K562 (cell line): ENCODE results near the gene AQP9. TPM values are rescaled to one million over a fixed set of nuclear protein-coding genes. Genes with fewer than 3 reads are reported as not detected.
A peak's percentile ranks its signal among the peaks of the same experiment; 100 is the strongest.

Source experiments
- ATF1 ChIP-seq, 2 experiments: fragments of 450-650 bp in 1 of 2; IDR thresholded peaks; 2 replicates each; pipeline ENCODE4 v1.6.1; 2016; ENCODE audit warnings: missing compliant biosample characterization in 1 of 2, missing genetic modification characterization in 1 of 2
- CHD4 ChIP-seq: fragments of 200-600 bp; sonication (generic); IDR thresholded peaks from 3 replicates; pipeline ENCODE4 v1.6.1; 2012; ENCODE audit warnings: low read depth, mild to moderate bottlenecking, mixed read lengths, low read length, inconsistent platforms; ENCODE audit not compliant: insufficient read depth, insufficient replicate concordance, poor library complexity, severe bottlenecking
- EP400 ChIP-seq: fragments of 450-650 bp; IDR thresholded peaks from 2 replicates; pipeline ENCODE4 v1.6.1; 2017; ENCODE audit warnings: antibody characterized with exemption, mild to moderate bottlenecking, moderate library complexity
- GATAD2B ChIP-seq: fragments of 450-650 bp; IDR thresholded peaks from 2 replicates; pipeline ENCODE4 v1.6.1; 2017; ENCODE audit warnings: mild to moderate bottlenecking, borderline replicate concordance
- HDAC6 ChIP-seq: IDR thresholded peaks from 2 replicates; pipeline ENCODE4 v1.6.1; 2012; ENCODE audit warnings: low read depth, mild to moderate bottlenecking, control low read depth, inconsistent platforms, low read length, moderate library complexity
- HINFP ChIP-seq: fragments of 450-650 bp; conservative IDR thresholded peaks from 2 replicates; pipeline ENCODE4 v1.6.1; 2016; ENCODE audit warnings: missing genetic modification characterization, low read depth, mild to moderate bottlenecking, control low read depth, missing compliant biosample characterization
- HOMEZ ChIP-seq: fragments of 250-450 bp; sonication (Bioruptor Pico); IDR thresholded peaks from 2 replicates; pipeline ENCODE4 v1.4.0; 2020; ENCODE audit warnings: mild to moderate bottlenecking, moderate library complexity
- ID3 ChIP-seq, 2 experiments: fragments of 250-450 bp in 1 of 2; fragments of 450-650 bp in 1 of 2; sonication (Bioruptor Pico) in 1 of 2; IDR thresholded peaks; 2 replicates each; pipeline versions ENCODE4 v1.6.1 to v1.8.0; 2016 to 2021; ENCODE audit warnings: mild to moderate bottlenecking in 2 of 2, moderate library complexity in 2 of 2, missing compliant biosample characterization in 1 of 2, missing genetic modification characterization in 1 of 2
- JUND ChIP-seq, 2 experiments: IDR thresholded peaks; 2 replicates in 1 of 2; 3 replicates in 1 of 2; pipeline ENCODE4 v1.6.1; 2011; ENCODE audit warnings: borderline replicate concordance in 2 of 2, low read depth in 2 of 2, low read length in 2 of 2, improper control_type of control experiment in 1 of 2, missing biosample characterization in 1 of 2, missing genetic modification characterization in 1 of 2, missing genetic modification reagents in 1 of 2
- L3MBTL2 ChIP-seq: fragments of 450-650 bp; IDR thresholded peaks from 2 replicates; pipeline ENCODE4 v1.6.1; 2016; ENCODE audit warnings: mild to moderate bottlenecking, moderate library complexity
- LEF1 ChIP-seq: fragments of 450-650 bp; IDR thresholded peaks from 2 replicates; pipeline ENCODE4 v1.6.1; 2016; ENCODE audit warnings: mild to moderate bottlenecking
- NFE2 ChIP-seq: IDR thresholded peaks from 2 replicates; pipeline ENCODE4 v1.6.1; 2014; ENCODE audit warnings: antibody characterized with exemption, low read depth
- NONO ChIP-seq, 2 experiments: fragments of 200-400 bp in 1 of 2; fragments of 450-650 bp in 1 of 2; formaldehyde crosslinking in 1 of 2; IDR thresholded peaks; 2 replicates each; pipeline ENCODE4 v1.6.1; 2017; ENCODE audit warnings: low read depth in 2 of 2, mild to moderate bottlenecking in 2 of 2, moderate library complexity in 2 of 2, low read length in 1 of 2
- PHF8 ChIP-seq: fragments of 200-600 bp; sonication (generic); IDR thresholded peaks from 2 replicates; pipeline ENCODE4 v1.6.1; 2012; ENCODE audit warnings: mixed run types, mild to moderate bottlenecking, inconsistent platforms, low read length, moderate library complexity, borderline replicate concordance
- SUPT5H ChIP-seq: fragments of 450-650 bp; IDR thresholded peaks from 2 replicates; pipeline ENCODE4 v1.6.1; 2016
- TAF9B ChIP-seq: fragments of 450-650 bp; IDR thresholded peaks from 2 replicates; pipeline ENCODE4 v1.6.1; 2018; ENCODE audit warnings: mild to moderate bottlenecking; ENCODE audit not compliant: partially characterized antibody
- TBP ChIP-seq: optimal IDR thresholded peaks from 2 replicates; pipeline ENCODE3; 2011; ENCODE audit warnings: low read depth, low read length, improper control_type of control experiment
- VEZF1 ChIP-seq: fragments of 200-800 bp; sonication (Bioruptor generic); IDR thresholded peaks from 2 replicates; pipeline ENCODE4 v1.6.1; 2017; ENCODE audit warnings: missing genetic modification characterization, missing compliant biosample characterization
- ZNF165 ChIP-seq: fragments of 250-450 bp; sonication (Bioruptor Pico); IDR thresholded peaks from 2 replicates; pipeline ENCODE4 v1.4.0; 2020; ENCODE audit warnings: borderline replicate concordance
- ZNF277 ChIP-seq: fragments of 250-450 bp; sonication (Bioruptor Pico); IDR thresholded peaks from 2 replicates; pipeline ENCODE4 v1.8.0; 2022; ENCODE audit warnings: inconsistent platforms, mild to moderate bottlenecking, moderate library complexity, borderline replicate concordance
- ZNF436 ChIP-seq: fragments of 250-450, 450-650 bp; sonication (Bioruptor Pico); formaldehyde crosslinking; IDR thresholded peaks from 2 replicates; pipeline ENCODE4 v1.7.0; 2020; ENCODE audit warnings: mild to moderate bottlenecking
- polyA plus RNA-seq, 8 experiments: library from polyadenylated mRNA; depleted of rRNA in 4 of 8; stranded (reverse) in 5 of 8; unstranded in 3 of 8; fragments of >200 nt; fragmentation: Nextera tagmentation in 2 of 8; fragmentation: Illumina TruSeq in 1 of 8; extraction: Ambion mirVana in 2 of 8; extraction: Trizol in 1 of 8; gene quantifications; 2 replicates each; pipeline versions ENCODE4 v1.2.1 to v1.2.3, GENCODE V29; 2011 to 2014; ENCODE audit warnings: inconsistent platforms in 1 of 8, missing spikeins in 1 of 8
- total RNA-seq, 7 experiments: library from RNA; depleted of rRNA in 6 of 7; stranded (reverse); fragments of >200 nt in 6 of 7; fragmentation: Illumina TruSeq in 2 of 7; extraction: Trizol in 2 of 7; gene quantifications; 2 replicates each; pipeline versions ENCODE4 v1.2.1 to v1.2.3, GENCODE V29; 2011 to 2021; ENCODE audit warnings: low replicate concordance in 1 of 7

AQP9 gene
- total and polyA plus RNA-seq, 9 of the 15 experiments (the other 6 are each of a cell fraction or from before 2014, with no cell fraction given), result 0.04 to 0.33 (median 0.07) TPM; not detected in 4

- no peak for TF ChIP-seq HINFP (tag)
- peak; percentile 74 for TF ChIP-seq NFE2
- no peak for TF ChIP-seq ZNF165 (CRISPR knock-in tag)
- no peak for TF ChIP-seq CHD4
- no peak for TF ChIP-seq ZNF436 (CRISPR knock-in tag)
- no peak for TF ChIP-seq NONO (IDR thresholded peaks at IDR 0.05; ENCODE audit: low read depth in 2 of 2, low read length in 1 of 2)
- no peak; the same call in 1 of the 2 replicates for TF ChIP-seq EP400
- no peak for TF ChIP-seq ATF1 (CRISPR knock-in tag; IDR thresholded peaks at IDR 0.05)
- no peak; the same call in none of the 2 replicates for TF ChIP-seq ATF1 (tag; IDR thresholded peaks at IDR 0.05)
- 0 out of 2 replicates have a peak, but pooled peaks have one; percentile 38 for TF ChIP-seq SUPT5H
- peak; percentile 22; the same call in 1 of the 2 replicates for TF ChIP-seq VEZF1
- no peak for TF ChIP-seq TAF9B
- TF ChIP-seq L3MBTL2, result 0 out of 2 replicates have a peak, but pooled peaks have one; percentile 21
- TF ChIP-seq HOMEZ (CRISPR knock-in tag), result no peak
- peak; percentile 50 for TF ChIP-seq JUND (IDR thresholded peaks at IDR 0.05; ENCODE audit: borderline replicate concordance, low read depth, low read length)
- no peak; the same call in 2 of the 3 replicates for TF ChIP-seq JUND (tag; IDR thresholded peaks at IDR 0.05; ENCODE audit: borderline replicate concordance, low read depth, low read length)
- TF ChIP-seq GATAD2B, result peak; percentile 16; the same call in 1 of the 2 replicates
- TF ChIP-seq ZNF277 (CRISPR knock-in tag), result no peak
- TF ChIP-seq TBP, result peak; percentile 75
- TF ChIP-seq HDAC6, result no peak
- no peak for TF ChIP-seq ID3 (CRISPR knock-in tag; IDR thresholded peaks at IDR 0.05)
- TF ChIP-seq ID3 (tag; IDR thresholded peaks at IDR 0.05), result 0 out of 2 replicates have a peak, but pooled peaks have one; percentile 22
- TF ChIP-seq LEF1, result no peak
- no peak for TF ChIP-seq PHF8
Observed at GRCh38 chr15:58111718-58112104, 26.5 kb upstream of the AQP9 start (continued).
